Measurements from ENCODE around the gene AGAP1.

Gene AGAP1

DNA sequence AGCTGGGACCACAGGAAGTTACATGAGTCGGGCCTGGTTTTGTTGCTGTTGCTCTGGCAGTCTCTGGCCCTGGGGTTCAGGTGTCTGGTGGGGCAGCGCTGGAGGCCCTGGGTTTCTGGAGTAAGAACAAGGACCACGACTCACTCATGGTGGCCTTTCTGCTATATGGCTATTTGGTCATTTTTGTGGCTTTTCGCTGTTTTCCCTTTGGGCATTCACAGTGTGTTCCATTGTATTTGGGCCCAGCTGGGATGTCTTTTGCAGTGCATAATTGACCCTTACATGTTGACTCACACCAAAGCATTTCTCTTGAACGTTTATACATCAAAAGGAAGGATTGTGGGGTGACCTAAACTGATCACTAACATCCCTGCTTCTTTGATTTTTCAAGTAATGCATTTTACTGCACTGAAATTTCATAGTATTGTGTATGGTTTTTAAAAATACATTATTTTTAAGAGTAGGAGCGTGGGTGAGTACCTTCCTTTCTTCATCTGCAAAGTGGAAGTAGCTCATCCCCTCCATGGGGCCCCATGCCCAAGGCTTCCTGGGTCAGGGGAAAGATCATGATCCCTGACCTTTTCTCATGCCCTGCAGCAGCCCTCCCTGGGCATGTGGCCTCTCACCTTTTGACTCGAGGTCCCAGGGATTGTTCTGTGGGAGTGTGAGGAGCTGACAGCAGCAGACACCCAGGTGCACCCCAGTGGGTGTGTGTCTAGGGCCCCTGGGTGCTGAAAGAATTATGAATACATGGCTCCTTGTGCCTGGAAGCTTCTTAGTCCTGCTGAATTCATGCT, 225.5 kb downstream of the AGAP1 start:
- no peak for DNase-seq

DNA sequence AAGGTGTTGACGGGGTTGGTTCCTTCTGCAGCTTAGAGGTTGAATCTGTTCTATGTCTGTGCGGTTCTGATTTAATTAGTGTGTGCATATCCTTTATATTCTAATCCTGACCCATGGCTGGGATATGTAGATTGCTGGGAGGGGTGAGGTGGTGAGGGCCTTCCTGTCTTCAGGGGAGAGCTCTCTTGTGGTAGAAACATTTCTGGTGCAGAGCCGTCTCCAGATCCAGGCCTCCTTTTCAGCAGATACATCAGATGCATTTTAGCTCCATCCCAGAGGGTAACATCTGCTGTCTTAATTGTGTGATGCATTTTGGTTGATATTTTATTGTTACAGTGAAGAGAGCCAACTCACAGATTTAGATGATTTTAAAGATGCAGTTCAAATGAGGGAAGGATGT, 227.8 kb downstream of the AGAP1 start:
- DNase-seq: no peak

DNA sequence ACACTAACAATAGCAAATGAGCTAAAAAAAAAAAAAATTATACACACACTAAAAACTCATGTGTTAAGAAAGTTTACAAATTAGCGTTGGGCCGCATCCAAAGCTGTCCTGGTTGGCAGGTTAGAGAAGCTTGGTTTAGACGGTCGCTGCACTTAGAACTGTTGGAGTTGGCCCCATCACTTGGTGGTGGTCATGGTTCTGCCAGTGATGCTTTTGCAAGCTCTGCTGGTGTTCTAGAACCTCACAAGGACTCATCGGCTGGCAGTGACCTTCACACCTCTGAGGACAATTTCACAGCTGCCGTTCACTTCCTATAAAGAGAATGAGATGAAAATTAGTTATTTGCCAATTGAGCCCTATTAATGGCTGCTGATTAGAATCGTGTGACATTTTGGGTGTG, 229.0 kb downstream of the AGAP1 start:
- no peak for DNase-seq

DNA sequence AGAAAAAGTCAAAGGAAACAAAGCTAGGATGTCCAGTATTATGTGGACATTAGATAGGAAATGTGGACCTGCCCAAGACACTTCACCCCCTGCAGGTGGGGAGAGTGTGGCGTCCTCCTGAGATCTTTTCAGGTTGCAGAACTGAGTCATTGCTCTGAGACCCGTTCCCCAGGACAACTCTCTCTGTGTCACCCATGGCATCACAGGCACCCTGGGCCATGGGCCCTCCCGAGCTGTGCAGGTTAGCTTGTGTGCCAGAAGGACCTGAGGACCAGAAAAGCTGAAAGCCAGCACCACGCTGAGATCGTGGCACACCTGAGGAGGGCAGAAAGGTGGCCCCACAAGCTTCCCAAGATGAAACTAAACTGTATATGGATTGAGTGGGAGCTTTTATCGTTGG, 229.5 kb downstream of the AGAP1 start:
- DNase-seq: no peak

DNA sequence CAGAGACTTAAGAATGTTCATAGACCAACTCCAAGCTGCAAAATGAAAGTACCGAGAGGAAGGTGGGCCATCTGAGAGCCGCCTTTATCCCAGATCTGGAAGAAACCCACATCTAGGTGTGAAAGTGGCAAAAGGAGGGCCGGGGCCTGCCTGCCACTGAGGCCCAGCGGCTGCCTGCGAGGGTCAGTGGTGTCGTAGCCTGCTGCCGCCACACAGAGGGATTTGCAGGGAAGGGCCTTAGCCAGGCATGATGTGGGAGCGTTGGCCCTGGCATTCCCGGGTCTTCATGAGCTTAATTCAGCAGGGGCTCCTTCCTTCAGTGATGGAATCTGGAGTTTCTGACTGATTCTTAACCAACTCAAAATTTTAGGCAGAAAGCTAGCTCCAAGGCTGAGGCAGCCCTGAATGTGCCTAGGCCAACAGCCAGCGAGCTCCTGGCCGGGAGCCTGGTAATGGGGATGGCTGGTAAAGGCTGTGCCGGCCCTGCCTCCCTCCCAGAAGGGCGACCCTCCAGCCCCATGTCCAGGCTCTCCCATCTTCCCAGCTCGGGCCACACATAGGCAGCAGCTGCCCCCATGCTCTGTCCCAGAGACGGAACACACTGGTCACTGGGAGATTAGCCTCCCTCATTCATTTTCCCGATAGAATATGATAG, 230.1 kb downstream of the AGAP1 start:
- no peak for DNase-seq

DNA sequence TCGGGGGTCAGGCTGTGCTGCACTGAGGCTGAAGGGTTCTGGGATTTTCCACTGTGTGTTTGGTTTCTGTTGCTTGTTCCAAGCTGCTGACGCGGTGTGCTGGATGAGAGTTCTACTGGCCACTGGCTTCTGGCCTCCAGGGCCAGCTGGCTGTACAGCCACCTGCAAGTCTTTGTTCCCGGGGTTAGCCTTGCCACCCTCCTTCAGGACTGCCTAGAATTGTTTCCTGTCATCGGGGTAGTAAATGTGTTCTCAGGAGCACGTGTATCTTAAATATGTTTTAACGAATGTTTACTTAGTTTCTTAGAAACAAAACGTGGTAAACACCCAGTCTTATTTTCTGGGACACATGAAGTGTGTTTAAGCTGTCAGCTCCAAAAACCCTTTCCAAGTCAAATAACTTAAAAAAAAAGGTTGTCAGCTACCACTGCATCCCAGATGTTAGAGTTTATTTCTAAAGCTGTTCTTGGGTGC, 231.2 kb downstream of the AGAP1 start:
- no peak for DNase-seq

DNA sequence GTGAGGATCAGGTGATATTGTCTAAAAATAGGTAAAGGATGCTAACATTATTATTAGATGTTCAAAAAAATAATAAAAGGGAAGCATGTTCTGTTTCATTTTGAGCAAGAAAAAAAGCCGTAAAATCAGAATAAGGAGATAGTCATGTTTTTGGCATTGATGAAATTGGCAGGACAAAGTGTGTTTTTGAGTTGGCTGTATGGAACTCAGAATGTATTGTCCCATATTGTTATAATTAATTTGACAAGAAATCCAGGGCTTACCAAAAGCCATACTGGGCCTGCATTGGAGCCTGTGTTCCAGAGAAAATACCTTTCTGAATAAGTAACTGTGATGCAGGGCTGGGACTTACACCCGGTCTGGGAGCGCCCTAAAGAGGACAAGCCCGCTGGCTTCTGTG, 232.0 kb downstream of the AGAP1 start:
- no peak for DNase-seq

DNA sequence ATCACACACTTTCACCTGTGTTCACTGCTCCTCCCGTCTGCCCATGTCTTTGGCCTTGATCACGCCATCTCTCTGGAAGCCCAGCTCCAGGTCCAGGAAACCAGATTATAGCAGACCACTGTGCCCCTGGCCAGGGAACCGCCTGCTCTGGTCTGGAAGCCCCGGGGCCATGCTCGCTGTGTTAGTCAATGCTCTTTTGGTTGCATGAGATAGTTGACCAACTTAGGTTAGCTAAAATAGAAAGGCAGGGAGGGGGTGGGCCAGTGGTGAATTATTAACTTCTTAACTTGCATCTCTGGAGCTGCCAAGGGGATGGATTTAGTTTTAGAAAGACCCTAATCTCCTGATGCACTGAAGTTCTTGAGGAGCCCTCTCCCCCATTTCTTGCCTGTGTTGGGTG, 232.7 kb downstream of the AGAP1 start:
- no peak for DNase-seq

DNA sequence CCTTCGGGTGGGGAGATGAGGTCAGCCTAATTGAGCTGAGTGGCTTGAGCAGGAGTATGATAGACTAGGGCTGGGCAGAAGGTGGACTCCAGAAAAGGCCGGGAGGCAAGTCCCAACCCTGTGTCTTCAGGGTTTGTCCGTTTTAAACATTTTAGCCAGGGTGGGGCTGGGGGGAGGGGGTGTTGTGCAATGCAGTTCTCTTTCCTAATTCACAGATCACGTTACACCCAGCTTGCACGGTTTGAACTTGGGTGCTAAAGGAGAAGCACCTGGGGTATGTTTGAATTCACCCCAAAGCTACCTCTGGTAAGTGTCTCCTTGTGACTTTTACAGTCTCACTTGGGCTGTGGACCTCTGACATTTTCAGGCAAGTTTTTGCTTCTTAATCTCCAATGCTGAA, 233.3 kb downstream of the AGAP1 start:
- no peak for DNase-seq

DNA sequence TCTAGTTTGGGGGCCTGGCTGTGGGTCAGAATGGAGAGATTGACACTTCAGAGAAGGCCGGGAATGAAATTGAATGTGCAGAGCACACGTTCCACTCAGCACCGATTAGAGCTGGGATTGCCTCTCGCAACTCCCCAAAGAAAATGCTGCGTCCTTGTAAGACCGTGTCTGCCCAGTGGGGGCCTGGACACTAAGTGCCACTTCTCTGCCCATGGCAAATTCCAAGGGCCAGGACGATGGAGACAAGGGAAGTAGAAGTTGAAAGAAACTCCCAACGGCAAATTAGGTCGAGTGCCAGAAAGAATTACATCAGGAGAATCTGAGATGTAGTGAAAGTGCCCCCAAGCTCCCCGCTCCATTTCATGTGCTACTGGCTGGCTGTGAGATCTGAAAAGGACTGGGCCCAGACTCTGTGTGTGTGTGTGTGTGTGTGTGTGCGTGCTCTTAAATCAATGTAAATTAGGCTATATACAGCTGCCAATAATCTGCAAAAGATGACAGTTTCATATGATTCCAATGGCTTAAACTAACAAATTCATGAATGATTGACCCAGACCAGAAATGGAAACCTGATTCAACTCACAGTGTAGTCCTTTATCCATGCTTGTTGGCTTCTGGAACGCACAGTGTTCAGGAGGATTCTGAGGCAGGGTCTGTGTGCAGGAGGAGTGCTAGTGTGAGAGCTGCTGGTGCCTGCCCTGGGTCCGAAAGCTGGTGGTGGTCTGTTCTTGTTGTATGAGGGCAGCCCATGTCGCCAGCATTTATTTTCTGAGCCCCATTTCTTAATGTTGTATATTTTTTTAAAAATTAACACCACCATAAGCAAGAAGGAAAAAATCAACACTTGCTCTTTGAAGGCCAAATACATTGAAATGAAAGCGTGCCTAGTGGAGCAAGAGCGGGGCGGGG, 234.3 kb downstream of the AGAP1 start:
- no peak for DNase-seq

DNA sequence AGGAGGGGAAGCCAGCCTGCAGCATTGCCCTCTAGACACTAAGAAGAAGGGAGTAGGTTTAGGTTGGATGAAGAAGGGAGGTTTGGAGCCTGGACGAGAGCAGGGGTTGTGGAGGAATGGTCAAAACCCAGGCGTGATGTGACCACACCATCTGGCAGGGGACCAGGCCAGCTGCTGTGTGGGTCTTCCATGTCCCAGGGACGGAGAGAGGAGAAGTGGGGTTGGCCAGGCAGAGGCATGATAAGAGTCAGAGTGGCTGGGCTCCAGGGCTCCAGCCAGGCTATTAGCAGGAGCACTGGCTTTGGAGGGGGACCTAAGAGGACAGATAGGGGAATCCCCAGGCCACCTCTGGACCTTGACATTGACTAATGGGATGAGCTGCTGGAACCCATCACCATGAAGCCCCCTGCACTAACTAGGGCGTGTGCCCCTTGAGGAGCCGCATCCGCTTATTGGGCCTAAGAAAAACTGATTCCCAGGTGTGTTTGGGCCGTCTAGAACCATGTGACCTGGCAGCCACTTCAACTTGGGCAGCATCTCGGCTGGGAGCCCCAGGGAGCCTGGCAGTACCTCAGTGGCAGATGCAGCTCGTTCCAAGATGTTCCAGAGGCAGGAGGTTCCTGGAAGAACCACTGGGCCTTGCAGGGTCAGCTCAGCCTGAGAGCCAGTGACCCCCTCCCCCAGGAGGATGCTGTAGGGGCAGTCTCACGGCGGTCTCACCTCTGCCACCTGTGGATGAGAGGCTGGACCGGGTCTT, 235.1 kb downstream of the AGAP1 start:
- no peak for DNase-seq

DNA sequence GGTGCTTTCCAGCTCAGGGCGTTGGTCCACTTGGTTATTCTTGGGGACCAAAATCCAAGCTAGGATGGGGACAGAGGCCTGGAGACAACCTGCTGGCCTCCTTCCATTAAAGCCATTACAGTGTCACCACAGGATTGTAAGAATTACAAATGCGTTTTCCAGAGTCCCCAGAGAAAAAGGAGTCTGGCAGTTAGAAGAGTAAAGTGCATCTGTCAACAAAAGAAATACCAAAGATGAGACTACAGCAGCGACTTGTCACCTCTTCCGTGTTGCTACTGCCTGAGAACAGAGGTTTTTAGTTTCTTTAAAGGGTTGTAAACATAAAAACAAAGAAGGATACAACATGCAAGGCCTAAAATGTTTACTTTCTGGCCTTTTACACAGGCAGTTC, 235.7 kb downstream of the AGAP1 start:
- no peak for DNase-seq

DNA sequence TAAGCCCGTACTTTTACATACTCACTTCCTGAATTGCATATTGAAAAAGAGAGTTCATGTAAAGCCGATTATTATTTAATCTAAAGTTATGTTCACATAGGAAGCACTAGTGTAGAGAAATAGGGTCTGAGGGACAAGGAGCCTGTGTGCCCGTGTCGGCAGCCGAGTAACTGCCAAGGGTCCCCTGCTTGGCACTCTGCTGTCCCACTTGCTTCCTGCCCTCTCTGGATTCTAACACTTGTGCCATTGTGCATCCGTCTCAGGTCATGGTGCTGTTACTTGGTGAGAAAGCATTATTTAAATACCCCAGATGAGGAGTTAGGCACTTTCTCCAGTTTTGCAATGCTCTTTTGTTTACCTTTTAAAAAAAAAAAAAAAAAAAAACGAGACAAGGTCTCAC, 236.3 kb downstream of the AGAP1 start:
- no peak for DNase-seq

DNA sequence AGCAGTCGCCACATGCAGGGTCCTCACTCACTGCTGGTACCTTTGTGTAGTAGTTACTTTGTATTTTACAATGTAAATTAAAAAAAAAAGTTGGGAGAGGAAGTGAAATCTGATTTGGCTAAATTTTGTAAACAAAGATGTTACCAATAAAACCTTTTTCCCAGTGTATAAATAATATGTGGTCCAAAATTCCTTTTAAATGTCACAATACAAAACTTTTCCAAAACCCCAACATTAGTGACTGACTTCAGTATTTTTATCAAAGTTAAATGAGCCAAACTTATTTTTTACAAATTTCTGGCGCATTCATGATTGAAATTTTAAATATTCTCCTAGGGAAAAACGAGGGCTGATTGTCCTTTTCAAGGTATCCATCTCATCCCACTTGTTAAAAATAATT, 239.9 kb downstream of the AGAP1 start:
- DNase-seq: no peak

DNA sequence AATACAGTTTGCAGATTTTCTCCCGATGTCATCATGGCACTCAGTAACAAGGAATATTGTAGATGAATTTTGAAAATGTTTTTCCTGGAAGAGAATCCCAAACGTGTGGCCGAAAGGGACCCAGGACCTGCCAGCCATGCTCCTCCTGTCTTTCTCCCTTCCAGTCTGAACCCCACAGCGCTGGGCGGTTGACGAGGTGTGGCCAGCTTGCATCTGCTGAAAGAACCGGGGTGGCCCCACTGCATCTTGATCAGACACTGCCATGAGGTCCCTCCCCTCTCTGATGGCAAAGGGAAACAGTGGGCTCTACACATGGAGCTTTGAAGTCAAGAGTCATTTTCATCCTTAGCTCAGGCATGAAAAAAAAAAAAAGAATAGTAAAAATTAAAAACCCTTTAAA, 240.3 kb downstream of the AGAP1 start:
- no peak for DNase-seq

DNA sequence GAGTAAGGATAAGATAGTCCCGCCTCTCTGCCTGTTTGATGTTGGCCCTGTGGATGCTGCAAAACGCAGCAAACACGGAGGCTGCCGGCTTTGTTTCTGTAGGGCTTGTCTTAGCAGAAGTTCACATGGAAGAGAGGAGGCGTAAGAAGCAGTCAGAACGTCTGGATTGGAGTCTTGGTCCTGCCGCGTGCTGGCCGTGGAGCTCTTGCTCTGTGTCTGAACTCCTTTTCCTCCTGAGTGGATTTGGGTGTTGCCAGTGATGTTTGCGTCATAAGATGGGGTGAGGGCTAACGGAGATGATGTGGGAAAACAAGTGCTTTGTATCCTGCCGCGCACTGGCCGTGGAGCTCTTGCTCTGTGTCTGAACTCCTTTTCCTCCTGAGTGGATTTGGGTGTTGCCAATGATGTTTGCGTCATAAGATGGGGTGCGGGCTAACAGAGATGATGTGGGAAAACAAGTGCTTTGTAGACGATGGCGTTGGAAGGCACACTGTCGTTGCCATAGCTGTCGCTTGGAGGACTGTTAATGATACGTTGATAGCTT, 240.9 kb downstream of the AGAP1 start:
- DNase-seq: no peak

DNA sequence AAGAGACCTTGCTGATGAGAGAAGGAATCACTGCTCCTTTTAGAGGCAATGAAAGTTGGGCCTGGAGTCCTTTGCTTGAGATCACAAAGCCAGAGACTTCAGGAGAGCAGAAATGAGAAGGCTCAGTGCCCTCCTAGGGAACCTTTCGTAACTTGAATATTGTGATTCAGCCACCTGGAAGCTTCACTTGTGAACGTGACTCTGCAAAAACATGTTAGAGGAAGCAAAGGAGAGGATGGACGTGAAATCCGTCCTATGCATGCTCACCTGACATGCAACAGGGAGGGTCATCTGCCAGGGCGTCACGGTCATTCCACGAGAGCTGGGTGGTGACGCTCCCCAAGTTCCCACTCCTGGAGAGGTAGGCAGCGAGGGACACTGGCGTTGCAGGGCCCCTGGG, 243.6 kb downstream of the AGAP1 start:
- no peak for DNase-seq

DNA sequence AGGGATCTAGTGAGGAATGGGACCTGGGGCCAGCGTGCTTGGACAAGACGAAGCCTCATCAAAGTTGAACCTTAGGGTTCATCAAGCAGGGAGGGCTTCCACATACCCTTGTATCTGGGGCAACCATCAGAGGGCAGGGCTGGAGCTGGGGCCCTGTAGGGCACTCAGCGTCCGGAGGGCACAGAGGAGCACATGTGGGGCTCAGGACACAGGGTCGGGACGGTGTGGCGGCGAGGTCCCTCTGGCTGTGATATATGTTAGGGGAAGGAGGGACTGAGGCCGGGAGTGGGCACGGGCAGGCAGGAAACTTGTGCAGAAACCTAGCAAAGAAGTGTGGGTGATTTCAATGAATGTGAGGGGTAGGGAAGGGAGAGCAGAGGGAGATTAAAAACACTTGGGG, 244.0 kb downstream of the AGAP1 start:
- no peak for DNase-seq

DNA sequence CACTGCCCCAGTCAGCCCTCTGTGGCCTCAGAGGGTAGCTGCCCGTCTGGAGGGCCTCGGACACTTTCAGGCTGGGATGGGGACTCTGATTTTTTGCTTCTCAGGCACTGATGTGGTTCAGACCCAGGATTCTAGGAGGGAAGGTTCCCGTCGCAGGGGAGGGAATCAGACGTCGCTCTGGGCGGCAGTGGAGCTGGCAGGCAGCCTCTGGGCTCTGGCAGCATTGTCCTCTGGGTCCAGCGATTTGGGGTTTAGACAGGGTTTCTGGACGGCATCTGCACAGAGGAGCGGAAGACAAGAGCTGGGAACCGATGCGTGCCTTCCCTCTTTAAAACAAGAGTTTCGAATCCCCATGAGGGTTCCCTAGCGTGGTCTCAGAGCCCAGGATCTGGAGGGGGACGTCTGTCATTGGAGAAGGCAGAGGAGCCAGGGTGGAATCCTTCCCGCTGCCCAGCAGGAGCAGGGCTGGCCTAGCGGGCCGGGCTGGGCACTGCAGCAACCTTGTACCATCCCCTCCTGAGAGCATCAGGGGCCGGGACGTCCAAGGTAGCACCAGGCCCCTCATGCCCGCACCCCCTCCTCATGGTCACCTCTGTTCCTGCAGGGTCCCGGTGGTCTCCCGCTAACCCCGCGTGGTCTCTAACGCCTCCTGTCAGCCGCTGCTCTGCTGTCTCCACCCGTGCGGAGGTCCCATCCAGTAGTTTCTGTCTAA, 246.0 kb downstream of the AGAP1 start:
- no peak for DNase-seq

DNA sequence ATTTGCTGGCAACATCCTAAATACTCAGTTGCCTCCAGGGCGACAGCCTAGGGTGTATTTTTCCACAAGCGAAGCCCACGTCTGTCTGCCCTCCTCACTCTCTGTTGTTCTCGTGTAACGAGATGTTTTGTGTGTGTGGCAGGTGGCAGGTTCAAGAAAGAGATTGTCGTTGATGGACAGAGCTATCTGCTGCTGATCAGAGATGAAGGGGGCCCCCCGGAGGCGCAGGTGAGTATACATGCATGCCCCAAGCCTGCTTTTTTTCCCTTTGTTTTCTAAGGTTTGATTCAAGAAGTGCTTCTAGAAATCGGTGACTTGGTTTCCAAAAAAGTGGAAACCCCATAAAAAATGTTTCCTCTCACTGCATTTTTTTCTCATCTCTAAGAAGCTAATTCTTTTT, 247.0 kb downstream of the AGAP1 start:
- DNase-seq: no peak

DNA sequence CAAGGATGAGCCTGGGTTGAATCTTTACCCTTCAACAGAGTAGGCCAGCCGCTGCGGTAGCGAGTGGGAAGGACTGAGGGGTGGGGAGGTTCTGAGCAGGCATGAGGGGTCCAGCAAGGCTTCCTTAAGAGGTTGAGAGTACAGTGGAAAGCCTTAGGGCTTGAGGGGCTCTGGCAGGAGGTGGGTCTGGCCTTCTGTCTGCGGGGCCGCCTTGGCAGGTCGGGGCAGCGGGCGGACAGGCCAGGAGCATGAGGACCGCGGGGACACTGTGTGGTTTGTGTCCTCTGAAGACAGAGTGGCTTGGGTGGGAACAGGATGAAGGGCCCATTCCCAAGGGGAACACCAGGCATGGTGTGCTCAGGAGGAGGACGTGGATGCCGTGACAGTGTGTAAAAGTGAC, 250.3 kb downstream of the AGAP1 start:
- DNase-seq: no peak

DNA sequence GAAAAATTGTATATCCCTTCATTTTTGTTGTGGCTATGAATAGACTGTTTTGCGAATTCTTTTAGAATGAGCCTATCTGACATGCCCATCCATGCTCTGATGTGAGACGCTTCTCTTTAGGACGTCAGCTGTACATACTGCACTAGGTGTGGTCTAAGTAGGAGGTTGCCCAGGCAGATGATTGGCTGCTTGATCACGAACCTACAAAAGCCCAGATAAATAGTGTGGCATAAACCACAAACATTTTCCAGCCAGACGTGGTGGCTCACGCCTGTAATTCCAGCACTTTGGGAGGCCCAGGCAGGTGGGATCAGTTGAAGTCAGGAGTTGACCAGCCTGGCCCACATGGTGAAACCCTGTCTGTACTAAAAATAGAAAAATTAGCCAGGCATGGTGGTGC, 251.8 kb downstream of the AGAP1 start:
- peak; percentile 43 for DNase-seq
